Activated CD8-positive, alpha-beta memory T cell treated with anti-CD3 and anti-CD28 coated beads, Interleukin-2, amount 10 ng/mL, durations not matched to agents 7 days and 5 days (primary cell): Measurements from ENCODE around the gene ZNF213. TPM values are rescaled to one million over a fixed set of nuclear protein-coding genes. Genes with fewer than 3 reads are reported as not detected.

Experiments
- ATAC-seq: fragments of 150-1000 bp; cut with Tn5 transposase; one replicate; pipeline ENCODE4 v1.10.0; 2021; ENCODE audit warnings: moderate library complexity
- CTCF ChIA-PET: fragments of 350-600 bp; sonication (Branson Sonifier 250); formaldehyde crosslinking; loops from one replicate; lab custom pipeline; 2021; ENCODE audit warnings: antibody characterized with exemption; lab: Charles Lee
- DNase-seq: peaks from one replicate; pipeline ENCODE4 v3.0.0-alpha.2; 2020
- H3K27ac Mint-ChIP-seq: one replicate; pipeline ENCODE4 v1.8.0; 2021; ENCODE audit warnings: mild to moderate bottlenecking, mixed read lengths
- H3K27me3 Mint-ChIP-seq: one replicate; pipeline ENCODE4 v1.8.0; 2021; ENCODE audit warnings: mixed read lengths
- H3K36me3 Mint-ChIP-seq: one replicate; pipeline ENCODE4 v1.8.0; 2021; ENCODE audit warnings: mild to moderate bottlenecking, mixed read lengths
- H3K4me1 Mint-ChIP-seq: one replicate; pipeline ENCODE4 v1.8.0; 2021; ENCODE audit warnings: mixed read lengths
- H3K4me3 Mint-ChIP-seq: one replicate; pipeline ENCODE4 v1.8.0; 2021; ENCODE audit warnings: mild to moderate bottlenecking, moderate library complexity, mixed read lengths
- H3K9me3 Mint-ChIP-seq: one replicate; pipeline ENCODE4 v1.8.0; 2022; ENCODE audit warnings: low read depth, mixed read lengths
- total RNA-seq, 2 experiments: library from RNA; stranded (reverse); gene quantifications; one replicate each; pipeline ENCODE4 v1.2.3, GENCODE V29; 2021

Gene ZNF213
- total RNA-seq, 2 experiments from 2014 or later = 10.6 to 12.3 TPM

- peak overlapping the region; percentile 68 for H3K4me3 Mint-ChIP-seq
- peaks cover 2% of the 10 kb centered on the region for H3K9me3 Mint-ChIP-seq
- H3K36me3 Mint-ChIP-seq = peaks cover 9% of the 10 kb centered on the region
- peaks cover 46% of the 10 kb centered on the region for H3K4me1 Mint-ChIP-seq
- H3K27me3 Mint-ChIP-seq = peaks cover 86% of the 10 kb centered on the region
- ATAC-seq (peak; percentile 41), DNase-seq (peak; percentile 64)
- peak overlapping the region; percentile 72 for H3K27ac Mint-ChIP-seq
- CTCF ChIA-PET = interaction anchor here (0.8 to 1.9 kb wide), 4 partner anchors 17 to 76 kb away, joined by 3 to 9 read pairs (median 4); no protein-coding TSS in a partner anchor
These were observed 54.3 kb downstream of the ZNF213 start for GRCh38 chr16:3188925-3189825.

- CTCF ChIA-PET = interaction anchor here (1.1 kb wide), 1 partner anchor 18 kb away, joined by 3 read pairs; no protein-coding TSS in a partner anchor
- Mint-ChIP-seq H3K4me1 (peaks cover 42% of the 10 kb centered on the region), H3K27ac (peak overlapping the region; percentile 39), H3K9me3 (no peaks in the 10 kb centered on the region), H3K4me3 (peak overlapping the region; percentile 68), H3K36me3 (peaks cover 7% of the 10 kb centered on the region), H3K27me3 (peaks cover 86% of the 10 kb centered on the region)
- no peak for ATAC-seq
- DNase-seq = no peak
These were observed 55.0 kb downstream of the ZNF213 start for GRCh38 chr16:3189869-3190268.

GRCh38 chr16:3190949-3191353, 56.1 kb downstream of the ZNF213 start:
- Mint-ChIP-seq H3K4me1 (peaks cover 41% of the 10 kb centered on the region), H3K36me3 (peaks cover 7% of the 10 kb centered on the region), H3K27ac (peak overlapping the region; percentile 6), H3K4me3 (peak overlapping the region; percentile 65), H3K9me3 (no peaks in the 10 kb centered on the region), H3K27me3 (peaks cover 81% of the 10 kb centered on the region)
- DNase-seq = no peak
- CTCF ChIA-PET = interaction anchor here (0.7 to 1.1 kb wide), 2 partner anchors 8 to 15 kb away, joined by 3 to 4 read pairs; no protein-coding TSS in a partner anchor
- no peak for ATAC-seq

Other genes starting within 250 kb of the ZNF213 start
- 10 to 100 TPM; 52.7 to 58.1 TPM for gene FLYWCH1, start 223.1 kb upstream of the ZNF213 start, total RNA-seq
- under 1 TPM; 0.35 to 0.40 TPM for gene KREMEN2, start 170.8 kb upstream of the ZNF213 start, total RNA-seq
- 10 to 100 TPM; 58.7 to 62.9 TPM for gene PAQR4, start 165.7 kb upstream of the ZNF213 start, total RNA-seq
- gene PKMYT1, start 154.6 kb upstream of the ZNF213 start, total RNA-seq = 100 to 1,000 TPM; 146 to 199 TPM
- under 1 TPM; 0.09 to 0.15 TPM for gene CLDN9, start 122.1 kb upstream of the ZNF213 start, total RNA-seq
- not detected for gene CLDN6, start 116.8 kb upstream of the ZNF213 start, total RNA-seq
- 1 to 10 TPM; 5.5 to 5.9 TPM for gene TNFRSF12A, start 114.7 kb upstream of the ZNF213 start, total RNA-seq
- gene HCFC1R1, start 111.1 kb upstream of the ZNF213 start, total RNA-seq = 10 to 100 TPM; 31.8 to 34.3 TPM
- gene THOC6, start 111.0 kb upstream of the ZNF213 start, total RNA-seq = 10 to 100 TPM; 45.6 to 51.5 TPM
- gene BICDL2, start 98.1 kb upstream of the ZNF213 start, total RNA-seq = under 1 TPM in 1 of 2 experiments, not detected in 1; 0.50 TPM
- gene MMP25, start 88.5 kb upstream of the ZNF213 start, total RNA-seq = 10 to 100 TPM; 34.0 to 88.3 TPM
- 1,000 to 10,000 TPM; 2,870 to 3,468 TPM for gene IL32, start 69.4 kb upstream of the ZNF213 start, total RNA-seq
- gene ZSCAN10, start 35.7 kb upstream of the ZNF213 start, total RNA-seq = under 1 TPM; 0.21 to 0.23 TPM
- gene ZNF205, start 22.4 kb upstream of the ZNF213 start, total RNA-seq = not detected
- not detected for gene OR1F1, start 53.2 kb downstream of the ZNF213 start, total RNA-seq
- 10 to 100 TPM; 12.3 to 12.9 TPM for gene ZNF200, start 100.1 kb downstream of the ZNF213 start, total RNA-seq
- under 1 TPM; 0.07 to 0.09 TPM for gene MEFV, start 121.6 kb downstream of the ZNF213 start, total RNA-seq
- 10 to 100 TPM; 21.5 to 25.6 TPM for gene ZNF263, start 148.5 kb downstream of the ZNF213 start, total RNA-seq
- 1 to 10 TPM; 4.8 to 6.7 TPM for gene TIGD7, start 170.4 kb downstream of the ZNF213 start, total RNA-seq
- 10 to 100 TPM; 37.5 to 38.4 TPM for gene ZNF75A, start 170.5 kb downstream of the ZNF213 start, total RNA-seq
- not detected for gene OR2C1, start 220.9 kb downstream of the ZNF213 start, total RNA-seq